Esophagus muscularis mucosa (tissue), 3 donors: ENCODE measurements around the gene GFOD1.
"Not testable (repeated sequence)": the region's sequence is repeated elsewhere in the genome, so short reads cannot be mapped to it uniquely, and the experiment has no call there.

Experiments
- POLR2A ChIP-seq: fragments of 450-650 bp; IDR thresholded peaks from one replicate; pipeline ENCODE4 v1.6.1; 2017; ENCODE audit warnings: antibody characterized with exemption, moderate library complexity, mild to moderate bottlenecking, low read depth
- TF ChIP-seq, protein P1 (sequence below), 3 experiments: fragments of 200-600 bp in 2 of 3; fragments of 450-650 bp in 1 of 3; sonication (generic) in 2 of 3; IDR thresholded peaks; one replicate each; pipeline ENCODE4 v1.5.1; 2017 to 2019; ENCODE audit warnings: antibody characterized with exemption in 3 of 3, mild to moderate bottlenecking in 2 of 3, moderate library complexity in 1 of 3

- TF ChIP-seq, protein P1, sequence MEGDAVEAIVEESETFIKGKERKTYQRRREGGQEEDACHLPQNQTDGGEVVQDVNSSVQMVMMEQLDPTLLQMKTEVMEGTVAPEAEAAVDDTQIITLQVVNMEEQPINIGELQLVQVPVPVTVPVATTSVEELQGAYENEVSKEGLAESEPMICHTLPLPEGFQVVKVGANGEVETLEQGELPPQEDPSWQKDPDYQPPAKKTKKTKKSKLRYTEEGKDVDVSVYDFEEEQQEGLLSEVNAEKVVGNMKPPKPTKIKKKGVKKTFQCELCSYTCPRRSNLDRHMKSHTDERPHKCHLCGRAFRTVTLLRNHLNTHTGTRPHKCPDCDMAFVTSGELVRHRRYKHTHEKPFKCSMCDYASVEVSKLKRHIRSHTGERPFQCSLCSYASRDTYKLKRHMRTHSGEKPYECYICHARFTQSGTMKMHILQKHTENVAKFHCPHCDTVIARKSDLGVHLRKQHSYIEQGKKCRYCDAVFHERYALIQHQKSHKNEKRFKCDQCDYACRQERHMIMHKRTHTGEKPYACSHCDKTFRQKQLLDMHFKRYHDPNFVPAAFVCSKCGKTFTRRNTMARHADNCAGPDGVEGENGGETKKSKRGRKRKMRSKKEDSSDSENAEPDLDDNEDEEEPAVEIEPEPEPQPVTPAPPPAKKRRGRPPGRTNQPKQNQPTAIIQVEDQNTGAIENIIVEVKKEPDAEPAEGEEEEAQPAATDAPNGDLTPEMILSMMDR (IDR thresholded peaks at IDR 0.05), result not testable (repeated sequence)
- not testable (repeated sequence) for TF ChIP-seq POLR2A
Observed at GRCh38 chr6:13388769-13389168, 98.6 kb downstream of the GFOD1 start.
